IMR-90 (cell line): ENCODE data around the gene NDC80. TPM values are rescaled to one million over a fixed set of nuclear protein-coding genes. Genes with fewer than 3 reads are reported as not detected.

Source experiments
- ATAC-seq: fragments of 200-7000 bp; cut with Tn5 transposase; 2 replicates; pipeline ENCODE4 v1.9.1; 2020; ENCODE audit warnings: low read depth, mild to moderate bottlenecking, moderate library complexity
- BruUV-seq: library from RNA; stranded (reverse); fragments of 400-500 nt; replicated peaks from 2 replicates; lab custom pipeline; 2021; lab: Mats Ljungman, UMichigan
- CTCF ChIA-PET: fragments of 300-600 bp; formaldehyde crosslinking; extraction: SDS; loops from one replicate; lab custom pipeline; 2021; ENCODE audit warnings: antibody characterized with exemption; lab: Yijun Ruan, JAX
- POLR2A ChIA-PET: fragments of 300-600 bp; sonication (Branson Sonifier 250); formaldehyde crosslinking; loops from one replicate; lab custom pipeline; 2022; ENCODE audit warnings: antibody characterized with exemption; ENCODE audit not compliant: unreplicated experiment; lab: Charles Lee
- DNase-seq: peaks from one replicate; pipeline ENCODE4 v3.0.0; 2013
- H2AFZ ChIP-seq: replicated peaks from 2 replicates; pipeline ENCODE3; 2013; ENCODE audit warnings: low read length, mild to moderate bottlenecking; ENCODE audit not compliant: poor library complexity
- H2AK5ac ChIP-seq: 2 replicates; pipeline ENCODE4 v1.6.1; 2013; ENCODE audit warnings: low read depth, low read length, inconsistent platforms
- H2AK9ac ChIP-seq: replicated peaks from 2 replicates; pipeline ENCODE3; 2013; ENCODE audit warnings: mild to moderate bottlenecking, low read depth, low read length, moderate library complexity; ENCODE audit not compliant: poor library complexity
- H2BK120ac ChIP-seq: 2 replicates; pipeline ENCODE4 v1.6.1; 2013; ENCODE audit warnings: low read depth, low read length, inconsistent platforms
- H2BK15ac ChIP-seq: 3 replicates; pipeline ENCODE4 v1.6.1; 2013; ENCODE audit warnings: low read depth, low read length, inconsistent platforms
- H2BK20ac ChIP-seq: 2 replicates; pipeline ENCODE4 v1.6.1; 2013; ENCODE audit warnings: low read depth, mild to moderate bottlenecking, inconsistent platforms, low read length, moderate library complexity
- H2BK5ac ChIP-seq: 2 replicates; pipeline ENCODE4 v1.6.1; 2013; ENCODE audit warnings: mild to moderate bottlenecking, low read depth, low read length, inconsistent platforms; ENCODE audit not compliant: poor library complexity, severe bottlenecking
- H3K14ac ChIP-seq: replicated peaks from 2 replicates; pipeline ENCODE4 v1.6.1; 2013; ENCODE audit warnings: low read depth, low read length, inconsistent platforms
- H3K18ac ChIP-seq: 2 replicates; pipeline ENCODE4 v1.6.1; 2013; ENCODE audit warnings: low read depth, low read length, control low read depth
- H3K23ac ChIP-seq: 2 replicates; pipeline ENCODE4 v1.6.1; 2013; ENCODE audit warnings: low read depth, low read length, inconsistent platforms
- H3K27ac ChIP-seq: 2 replicates; pipeline ENCODE4 v1.5.1; 2013; ENCODE audit warnings: mild to moderate bottlenecking, control low read depth, low read length; ENCODE audit not compliant: insufficient read depth
- H3K27me3 ChIP-seq: 2 replicates; pipeline ENCODE4 v1.6.1; 2013; ENCODE audit warnings: low read length; ENCODE audit not compliant: control insufficient read depth, insufficient read depth
- H3K36me3 ChIP-seq: 2 replicates; pipeline ENCODE4 v1.6.1; 2013; ENCODE audit warnings: low read length, mixed read lengths; ENCODE audit not compliant: control insufficient read depth, insufficient read depth
- H3K4ac ChIP-seq: 2 replicates; pipeline ENCODE4 v1.6.1; 2013; ENCODE audit warnings: low read depth, low read length, inconsistent platforms
- H3K4me1 ChIP-seq: 2 replicates; pipeline ENCODE4 v1.6.1; 2013; ENCODE audit warnings: low read length, mixed read lengths; ENCODE audit not compliant: control insufficient read depth, insufficient read depth
- H3K4me2 ChIP-seq: 2 replicates; pipeline ENCODE4 v1.6.1; 2013; ENCODE audit warnings: low read depth, mild to moderate bottlenecking, control low read depth, low read length, moderate library complexity
- H3K4me3 ChIP-seq: 2 replicates; pipeline ENCODE4 v1.5.1; 2013; ENCODE audit warnings: low read depth, mild to moderate bottlenecking, control low read depth, low read length, moderate library complexity; ENCODE audit not compliant: insufficient read depth
- H3K56ac ChIP-seq: 2 replicates; pipeline ENCODE4 v1.6.1; 2013; ENCODE audit warnings: low read length, inconsistent platforms; ENCODE audit not compliant: insufficient read depth; ENCODE audit errors: extremely low read depth
- H3K79me1 ChIP-seq, 2 experiments: 2 replicates each; pipeline ENCODE4 v1.6.1; 2013; ENCODE audit warnings: low read length in 2 of 2, inconsistent platforms in 1 of 2, low read depth in 1 of 2
- H3K9ac ChIP-seq: 2 replicates; pipeline ENCODE4 v1.6.1; 2013; ENCODE audit warnings: low read depth, low read length, control low read depth
- H3K9me1 ChIP-seq: 2 replicates; pipeline ENCODE4 v1.6.1; 2013; ENCODE audit warnings: low read length, inconsistent platforms; ENCODE audit not compliant: insufficient read depth
- H3K9me3 ChIP-seq: 2 replicates; pipeline ENCODE4 v1.6.1; 2013; ENCODE audit warnings: low read length; ENCODE audit not compliant: control insufficient read depth, insufficient read depth
- H4K20me1 ChIP-seq: 2 replicates; pipeline ENCODE4 v1.6.1; 2013; ENCODE audit warnings: low read length, inconsistent platforms; ENCODE audit not compliant: insufficient read depth
- H4K5ac ChIP-seq: 2 replicates; pipeline ENCODE4 v1.6.1; 2013; ENCODE audit warnings: mild to moderate bottlenecking, low read depth, low read length, control low read depth
- H4K8ac ChIP-seq, 2 experiments: 2 replicates each; pipeline ENCODE4 v1.6.1; 2013; ENCODE audit warnings: low read depth in 2 of 2, low read length in 2 of 2, control low read depth in 1 of 2, inconsistent platforms in 1 of 2
- H4K91ac ChIP-seq: 2 replicates; pipeline ENCODE4 v1.6.1; 2013; ENCODE audit warnings: low read depth, low read length, inconsistent platforms; ENCODE audit not compliant: insufficient read depth
- BHLHE40 ChIP-seq: fragments of 150-350 bp; IDR thresholded peaks from 2 replicates; pipeline ENCODE4 v1.6.1; 2016; ENCODE audit warnings: mild to moderate bottlenecking, low read depth, low read length
- CEBPB ChIP-seq: IDR thresholded peaks from 2 replicates; pipeline ENCODE4 v1.6.1; 2012; ENCODE audit warnings: low read depth, low read length, improper control_type of control experiment
- CHD1 ChIP-seq: IDR thresholded peaks from 2 replicates; pipeline ENCODE4 v1.6.1; 2012; ENCODE audit warnings: low read depth, low read length, improper control_type of control experiment
- ELK1 ChIP-seq: fragments of 150-350 bp; IDR thresholded peaks from 2 replicates; pipeline ENCODE4 v1.6.1; 2016; ENCODE audit warnings: low read depth, mild to moderate bottlenecking, low read length, moderate library complexity, borderline replicate concordance
- FOS ChIP-seq: fragments of 150-350 bp; IDR thresholded peaks from 2 replicates; pipeline ENCODE4 v1.6.1; 2016; ENCODE audit warnings: low read depth, low read length
- MAFK ChIP-seq: IDR thresholded peaks from 2 replicates; pipeline ENCODE4 v1.6.1; 2012; ENCODE audit warnings: low read depth, low read length, improper control_type of control experiment
- MAZ ChIP-seq: IDR thresholded peaks from 2 replicates; pipeline ENCODE4 v1.6.1; 2012; ENCODE audit warnings: low read depth, mild to moderate bottlenecking, low read length, improper control_type of control experiment, moderate library complexity, borderline replicate concordance
- NFE2L2 ChIP-seq: fragments of 150-350 bp; IDR thresholded peaks from 2 replicates; pipeline ENCODE4 v1.6.1; 2016; ENCODE audit warnings: low read depth, mild to moderate bottlenecking, low read length
- POLR2A ChIP-seq: IDR thresholded peaks from 2 replicates; pipeline ENCODE4 v1.6.1; 2012; ENCODE audit warnings: mild to moderate bottlenecking, low read depth, low read length
- RAD21 ChIP-seq: IDR thresholded peaks from 2 replicates; pipeline ENCODE4 v1.6.1; 2012; ENCODE audit warnings: low read length, improper control_type of control experiment
- RCOR1 ChIP-seq: IDR thresholded peaks from 2 replicates; pipeline ENCODE4 v1.6.1; 2012; ENCODE audit warnings: mild to moderate bottlenecking, low read length, improper control_type of control experiment; ENCODE audit not compliant: insufficient replicate concordance
- RFX5 ChIP-seq: IDR thresholded peaks from 2 replicates; pipeline ENCODE4 v1.8.0; 2012; ENCODE audit warnings: low read depth, mild to moderate bottlenecking, low read length, moderate library complexity
- SMC3 ChIP-seq: fragments of 150-350 bp; IDR thresholded peaks from 2 replicates; pipeline ENCODE4 v1.6.1; 2016; ENCODE audit warnings: low read depth, mild to moderate bottlenecking, antibody characterized with exemption, low read length, moderate library complexity
- USF2 ChIP-seq: fragments of 150-350 bp; IDR thresholded peaks from 2 replicates; pipeline ENCODE4 v1.6.1; 2017; ENCODE audit warnings: mild to moderate bottlenecking, antibody characterized with exemption, low read length, low read depth
- WGBS, 2 experiments: methylation state at CpG; one replicate each; pipeline versions ENCODE4 v1.1.5 to v1.1.7; 2013; ENCODE audit warnings: missing lambda C conversion rate in 2 of 2; ENCODE audit not compliant: insufficient read length in 1 of 2; ENCODE audit errors: extremely low coverage in 2 of 2; 5-methylcytosine and 5-hydroxymethylcytosine counted together
- dilution Hi-C: fragments of 300-500 bp; cut with HindIII; formaldehyde crosslinking; loops from one replicate; pipeline ENCODE4 v1.14.3; 2018; ENCODE audit warnings: low sequenced_read_pairs; ENCODE audit not compliant: unreplicated experiment
- in situ Hi-C: fragments of 300-500 bp; cut with MboI; formaldehyde crosslinking; loops from 3 replicates; pipeline ENCODE4 v1.14.3; 2019; ENCODE audit warnings: low sequenced_read_pairs, inconsistent platforms, mixed read lengths
- intact Hi-C: fragments of 100-400 bp; cut with micrococcal nuclease; formaldehyde crosslinking; loops from 2 replicates; pipeline ENCODE4 v1.10.0; 2022
- polyA plus RNA-seq, 3 experiments: library from polyadenylated mRNA; depleted of rRNA; stranded (reverse); fragments of >200 nt; gene quantifications; 2 replicates each; pipeline ENCODE4 v1.2.3, GENCODE V29; 2012; ENCODE audit warnings: low replicate concordance in 1 of 3
- total RNA-seq: library from RNA; depleted of rRNA; stranded (reverse); fragments of >200 nt; gene quantifications from 2 replicates; pipeline ENCODE4 v1.2.3, GENCODE V29; 2012

The NDC80 gene
- total and polyA plus RNA-seq, 2 of the 4 experiments (the other 2 are of a cell fraction): 11.8 to 15.5 TPM

GRCh38 chr18:2549462-2549861 lies 21.9 kb upstream of the NDC80 start:
- POLR2A ChIA-PET: no interaction called here
- TF ChIP-seq MAFK: no peak
- no peak for TF ChIP-seq ELK1
- TF ChIP-seq FOS: no peak
- no peak for TF ChIP-seq BHLHE40
- no peak for TF ChIP-seq CHD1
- TF ChIP-seq SMC3: no peak
- no peak for TF ChIP-seq POLR2A
- no peak for TF ChIP-seq RFX5
- TF ChIP-seq MAZ: no peak
- TF ChIP-seq RCOR1: no peak
- no peak for TF ChIP-seq USF2
- TF ChIP-seq RAD21: no peak
- TF ChIP-seq CEBPB: no peak
- TF ChIP-seq NFE2L2: no peak
- no peaks in the 10 kb centered on the region for H4K20me1 ChIP-seq
- CTCF ChIA-PET: no interaction called here
- 0 out of 2 replicates have a peak, but pooled peaks cover 2% of the 10 kb centered on the region for H3K36me3 ChIP-seq
- intact Hi-C loops: loop anchor here (10.0 kb wide), 1 partner anchor 1585 kb away; no protein-coding TSS in a partner anchor
- no peak overlapping the region for H3K27ac ChIP-seq
- no peak overlapping the region for H3K23ac ChIP-seq
- BruUV-seq: no TSS peak
- H3K9me1 ChIP-seq: no peaks in the 10 kb centered on the region
- no peak overlapping the region for H2BK15ac ChIP-seq
- no peak overlapping the region for H2AK9ac ChIP-seq
- H4K8ac ChIP-seq: no peak overlapping the region
- H2AK5ac ChIP-seq: no peak overlapping the region
- H3K9ac ChIP-seq: no peak overlapping the region
- H4K5ac ChIP-seq: no peak overlapping the region
- no peaks in the 10 kb centered on the region for H3K79me1 ChIP-seq
- H3K56ac ChIP-seq: no peak overlapping the region
- no peaks in the 10 kb centered on the region for H3K9me3 ChIP-seq
- H4K91ac ChIP-seq: no peak overlapping the region
- no peak overlapping the region for H3K14ac ChIP-seq
- H2AFZ ChIP-seq: no peak overlapping the region
- H3K4me1 ChIP-seq: no peaks in the 10 kb centered on the region
- H3K27me3 ChIP-seq: no peaks in the 10 kb centered on the region
- no peak overlapping the region for H3K4me2 ChIP-seq
- H3K4ac ChIP-seq: no peak overlapping the region
- in situ Hi-C loops: loop anchor here (25.0 kb wide), 1 partner anchor 962 kb away; no protein-coding TSS in a partner anchor
- no peak overlapping the region for H2BK5ac ChIP-seq
- H2BK20ac ChIP-seq: no peak overlapping the region
- ATAC-seq (no peak), DNase-seq (no peak)
- no CpG with 5 or more reads among the region's 2 CpGs for WGBS, 2 experiments
- dilution Hi-C loops: no loop called here
- no peak overlapping the region for H3K4me3 ChIP-seq
- no peak overlapping the region for H3K18ac ChIP-seq
- no peak overlapping the region for H2BK120ac ChIP-seq
